Measurements from ENCODE around the gene NT5C3A.

- TF ChIP-seq ZMAT4 (CRISPR knock-in tag; IDR thresholded peaks at IDR 0.05) = no peak
- no peak for TF ChIP-seq FOXP4 (CRISPR knock-in tag; IDR thresholded peaks at IDR 0.05)
Measured at GRCh38 chr7:33109758-33110238, 47.2 kb upstream of the NT5C3A start.

All from WTC11 (cell line).